Endothelial cell of umbilical vein (primary cell): ENCODE results near the gene MSI1. TPM values are rescaled to one million over a fixed set of nuclear protein-coding genes. Genes with fewer than 3 reads are reported as not detected.
"Not testable (repeated sequence)": the region's sequence is repeated elsewhere in the genome, so short reads cannot be mapped to it uniquely, and the experiment has no call there.

Experiments used
- BruUV-seq: library from RNA; stranded (reverse); fragments of 400-500 nt; replicated peaks from 2 replicates; lab custom pipeline; 2021; lab: Mats Ljungman, UMichigan
- CTCF ChIA-PET: fragments of 300-600, 350-600 bp; sonication (Branson Sonifier 250); formaldehyde crosslinking; loops from one replicate; lab custom pipeline; 2021; ENCODE audit warnings: antibody characterized with exemption, inconsistent platforms; lab: Charles Lee
- POLR2A ChIA-PET: fragments of 300-600, 350-600 bp; sonication (Branson Sonifier 250); formaldehyde crosslinking; loops from one replicate; lab custom pipeline; 2021; ENCODE audit warnings: antibody characterized with exemption, inconsistent platforms; lab: Charles Lee
- DNase-seq: peaks from one replicate; pipeline ENCODE4 v3.0.0-alpha.2; 2011; ENCODE audit warnings: low read depth, low spot score
- FAIRE-seq: peaks from 2 replicates; lab custom pipeline; 2011; peaks lifted over from hg19 to GRCh38; lab: Jason Lieb, UNC
- H2AFZ ChIP-seq: 2 replicates; pipeline ENCODE4 v1.6.0; 2012; ENCODE audit warnings: low read depth, low read length, control low read depth, inconsistent platforms
- H3K27ac ChIP-seq: 2 replicates; pipeline ENCODE4 v1.5.1; 2011; ENCODE audit warnings: low read depth, mild to moderate bottlenecking, control low read depth, low read length, moderate library complexity; ENCODE audit not compliant: insufficient read depth
- H3K27me3 ChIP-seq, 2 experiments: 2 replicates each; pipeline versions ENCODE4 v1.6.0 to v1.6.1; 2011; ENCODE audit warnings: low read length in 2 of 2, mixed read lengths in 1 of 2; ENCODE audit not compliant: control insufficient read depth in 2 of 2, insufficient read depth in 2 of 2
- H3K36me3 ChIP-seq, 2 experiments: 2 replicates in 1 of 2; 3 replicates in 1 of 2; pipeline ENCODE4 v1.5.1; 2011; ENCODE audit warnings: low read length in 2 of 2, mild to moderate bottlenecking in 1 of 2, moderate library complexity in 1 of 2; ENCODE audit not compliant: control insufficient read depth in 2 of 2, insufficient read depth in 2 of 2; ENCODE audit errors: extremely low read depth in 1 of 2
- H3K4me1 ChIP-seq: 3 replicates; pipeline ENCODE4 v1.5.1; 2011; ENCODE audit warnings: mild to moderate bottlenecking, low read length; ENCODE audit not compliant: control insufficient read depth, insufficient read depth; ENCODE audit errors: extremely low read depth
- H3K4me2 ChIP-seq: 2 replicates; pipeline ENCODE4 v1.6.1; 2011; ENCODE audit warnings: low read length, control low read depth, mixed read lengths; ENCODE audit not compliant: insufficient read depth
- H3K4me3 ChIP-seq, 3 experiments: fragments of 200-600 bp in 1 of 3; sonication (generic), shearing (Covaris generic) in 1 of 3; replicated peaks in 1 of 3; 2 replicates each; pipeline ENCODE4 v1.5.1; 2011 to 2016; ENCODE audit warnings: control low read depth in 3 of 3, low read length in 3 of 3, mild to moderate bottlenecking in 2 of 3, inconsistent platforms in 1 of 3, low read depth in 1 of 3, moderate library complexity in 1 of 3; ENCODE audit not compliant: insufficient read depth in 1 of 3
- H3K79me2 ChIP-seq: 2 replicates; pipeline ENCODE4 v1.6.0; 2012; ENCODE audit warnings: low read length, inconsistent platforms; ENCODE audit not compliant: control insufficient read depth, insufficient read depth
- H3K9ac ChIP-seq: replicated peaks from 2 replicates; pipeline ENCODE3; 2011; ENCODE audit warnings: low read length, control low read depth; ENCODE audit not compliant: insufficient read depth; ENCODE audit errors: extremely low read depth
- H3K9me1 ChIP-seq: replicated peaks from 3 replicates; pipeline ENCODE4 v1.6.0; 2011; ENCODE audit warnings: mild to moderate bottlenecking, low read length; ENCODE audit not compliant: control insufficient read depth, insufficient read depth; ENCODE audit errors: extremely low read depth
- H3K9me3 ChIP-seq: replicated peaks from 2 replicates; pipeline ENCODE4 v1.5.1; 2012; ENCODE audit warnings: low read length, inconsistent platforms; ENCODE audit not compliant: control insufficient read depth, insufficient read depth
- H4K20me1 ChIP-seq: replicated peaks from 2 replicates; pipeline ENCODE3; 2011; ENCODE audit warnings: mild to moderate bottlenecking, low read length; ENCODE audit not compliant: control insufficient read depth, insufficient read depth; ENCODE audit errors: extremely low read depth
- EZH2 ChIP-seq: IDR thresholded peaks from 2 replicates; pipeline ENCODE4 v1.6.1; 2012; ENCODE audit warnings: borderline replicate concordance, low read depth, mild to moderate bottlenecking, moderate library complexity, low read length, inconsistent platforms; ENCODE audit not compliant: severe bottlenecking
- FOS ChIP-seq: IDR thresholded peaks from 2 replicates; pipeline ENCODE4 v1.6.1; 2011; ENCODE audit warnings: mild to moderate bottlenecking, low read length, moderate library complexity, borderline replicate concordance; ENCODE audit not compliant: insufficient read depth
- GATA2 ChIP-seq: IDR thresholded peaks from 2 replicates; pipeline ENCODE4 v1.7.0; 2011; ENCODE audit warnings: low read depth, mild to moderate bottlenecking, moderate library complexity, mixed read lengths, low read length; ENCODE audit not compliant: insufficient read length, insufficient read depth
- JUN ChIP-seq: IDR thresholded peaks from 2 replicates; pipeline ENCODE4 v1.6.1; 2011; ENCODE audit warnings: borderline replicate concordance, low read depth; ENCODE audit not compliant: insufficient read length, insufficient read depth
- MYC ChIP-seq: IDR thresholded peaks from one replicate; pipeline ENCODE4 v1.6.1; 2011; ENCODE audit warnings: mild to moderate bottlenecking, low read depth, low read length
- POLR2A ChIP-seq: IDR thresholded peaks from 2 replicates; pipeline ENCODE4 v1.6.1; 2012; ENCODE audit warnings: low read depth, mild to moderate bottlenecking, control low read depth, low read length
- POLR2AphosphoS5 ChIP-seq: IDR thresholded peaks from 2 replicates; pipeline ENCODE4 v1.6.1; 2012; ENCODE audit warnings: low read depth, mild to moderate bottlenecking, control low read depth, low read length, moderate library complexity; ENCODE audit not compliant: insufficient read depth
- dilution Hi-C: fragments of 300-500 bp; cut with MboI; formaldehyde crosslinking; loops from one replicate; pipeline ENCODE4 v1.15.0; 2019; ENCODE audit warnings: low sequenced_read_pairs; ENCODE audit not compliant: extremely low pct_ligation_motif_present
- intact Hi-C: fragments of 100-400 bp; cut with micrococcal nuclease; formaldehyde crosslinking; loops from one replicate; pipeline ENCODE4 v1.10.0; 2022
- polyA plus RNA-seq, 4 experiments: library from polyadenylated mRNA; depleted of rRNA in 3 of 4; stranded (reverse) in 3 of 4; unstranded in 1 of 4; fragments of >200 nt; gene quantifications; 2 replicates each; pipeline versions ENCODE4 v1.2.1 to v1.2.3, GENCODE V29; 2011 to 2012; ENCODE audit warnings: missing spikeins in 1 of 4
- total RNA-seq: library from RNA; stranded (reverse); gene quantifications from 2 replicates; pipeline ENCODE4 v1.2.3, GENCODE V29; 2021
- TF ChIP-seq, protein P1 (sequence below), 2 donors: IDR thresholded peaks; 1 replicate in 1 of 2; 2 replicates in 1 of 2; pipeline ENCODE4 v1.5.1; 2011; ENCODE audit warnings: low read length in 2 of 2, mild to moderate bottlenecking in 2 of 2, moderate library complexity in 2 of 2, control low read depth in 1 of 2, inconsistent platforms in 1 of 2, low read depth in 1 of 2; ENCODE audit not compliant: insufficient read depth in 1 of 2; ENCODE audit errors: extremely low read depth in 1 of 2
- TF ChIP-seq, protein P2 (sequence below): IDR thresholded peaks from 2 replicates; pipeline ENCODE4 v1.6.1; 2011; ENCODE audit not compliant: insufficient read depth, insufficient read length

MSI1 gene
- total and polyA plus RNA-seq, 2 donors (not counting 3 experiments of a cell fraction or from before 2014, with no cell fraction given): 0.01 TPM; not detected in 1

- dilution Hi-C loops, BruUV-seq, H3K36me3 ChIP-seq, H4K20me1 ChIP-seq, H3K79me2 ChIP-seq, H3K9ac ChIP-seq, H3K4me2 ChIP-seq, H2AFZ ChIP-seq, H3K4me1 ChIP-seq, H3K4me3 ChIP-seq, H3K9me3 ChIP-seq, H3K27ac ChIP-seq, H3K27me3 ChIP-seq, H3K9me1 ChIP-seq: not testable (repeated sequence)
- TF ChIP-seq, protein P1, sequence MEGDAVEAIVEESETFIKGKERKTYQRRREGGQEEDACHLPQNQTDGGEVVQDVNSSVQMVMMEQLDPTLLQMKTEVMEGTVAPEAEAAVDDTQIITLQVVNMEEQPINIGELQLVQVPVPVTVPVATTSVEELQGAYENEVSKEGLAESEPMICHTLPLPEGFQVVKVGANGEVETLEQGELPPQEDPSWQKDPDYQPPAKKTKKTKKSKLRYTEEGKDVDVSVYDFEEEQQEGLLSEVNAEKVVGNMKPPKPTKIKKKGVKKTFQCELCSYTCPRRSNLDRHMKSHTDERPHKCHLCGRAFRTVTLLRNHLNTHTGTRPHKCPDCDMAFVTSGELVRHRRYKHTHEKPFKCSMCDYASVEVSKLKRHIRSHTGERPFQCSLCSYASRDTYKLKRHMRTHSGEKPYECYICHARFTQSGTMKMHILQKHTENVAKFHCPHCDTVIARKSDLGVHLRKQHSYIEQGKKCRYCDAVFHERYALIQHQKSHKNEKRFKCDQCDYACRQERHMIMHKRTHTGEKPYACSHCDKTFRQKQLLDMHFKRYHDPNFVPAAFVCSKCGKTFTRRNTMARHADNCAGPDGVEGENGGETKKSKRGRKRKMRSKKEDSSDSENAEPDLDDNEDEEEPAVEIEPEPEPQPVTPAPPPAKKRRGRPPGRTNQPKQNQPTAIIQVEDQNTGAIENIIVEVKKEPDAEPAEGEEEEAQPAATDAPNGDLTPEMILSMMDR (IDR thresholded peaks at IDR 0.05; ENCODE audit: extremely low read depth in 1 of 2, insufficient read depth in 1 of 2, low read depth in 1 of 2, low read length in 2 of 2): peak; percentile 44 to 62
- ChIA-PET CTCF (interaction anchor here (0.7 to 2.1 kb wide), 2 partner anchors 12 to 94 kb away, joined by 3 to 6 read pairs; no protein-coding TSS in a partner anchor), POLR2A (interaction anchor here (0.6 kb wide), 1 partner anchor 125 kb away, joined by 6 read pairs; no protein-coding TSS in a partner anchor)
- peak; percentile 91 for FAIRE-seq
- DNase-seq: peak; percentile 30
- intact Hi-C loops: loop anchor here (2.0 kb wide), 1 partner anchor 95 kb away; no protein-coding TSS in a partner anchor
Measured at GRCh38 chr12:120335447-120335846, 33.5 kb downstream of the MSI1 start.

- BruUV-seq: no TSS peak
- POLR2A ChIA-PET: no interaction called here
- Histone ChIP-seq H3K9me3 (no peaks in the 10 kb centered on the region), H3K36me3 (no peaks in the 10 kb centered on the region), H3K27me3 (no peaks in the 10 kb centered on the region), H3K4me3 (no peak overlapping the region), H3K4me1 (no peaks in the 10 kb centered on the region), H2AFZ (no peak overlapping the region), H3K9ac (no peak overlapping the region), H3K27ac (no peak overlapping the region), H3K79me2 (no peaks in the 10 kb centered on the region), H3K9me1 (no peaks in the 10 kb centered on the region), H4K20me1 (no peaks in the 10 kb centered on the region), H3K4me2 (no peak overlapping the region)
- CTCF ChIA-PET: no interaction called here
- DNase-seq (no peak), FAIRE-seq (no peak)
- TF ChIP-seq POLR2A: no peak
- no peak for TF ChIP-seq GATA2
- no peak for TF ChIP-seq JUN
- no peak for TF ChIP-seq MYC
- TF ChIP-seq, protein P1 (IDR thresholded peaks at IDR 0.05; ENCODE audit: extremely low read depth in 1 of 2, insufficient read depth in 1 of 2, low read depth in 1 of 2, low read length in 2 of 2): no peak
- no peak for TF ChIP-seq FOS
- TF ChIP-seq, protein P2, sequence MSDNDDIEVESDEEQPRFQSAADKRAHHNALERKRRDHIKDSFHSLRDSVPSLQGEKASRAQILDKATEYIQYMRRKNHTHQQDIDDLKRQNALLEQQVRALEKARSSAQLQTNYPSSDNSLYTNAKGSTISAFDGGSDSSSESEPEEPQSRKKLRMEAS: no peak
- TF ChIP-seq EZH2: no peak
- TF ChIP-seq POLR2AphosphoS5: no peak
- dilution Hi-C loops: no loop called here
- intact Hi-C loops: no loop called here
Measured at GRCh38 chr12:120332523-120332922, 36.4 kb downstream of the MSI1 start.
